Mesothelial cell of epicardium (in vitro differentiated cells): Measurements from ENCODE around the gene ING2. TPM values are rescaled to one million over a fixed set of nuclear protein-coding genes. Genes with fewer than 3 reads are reported as not detected.
"Not testable (repeated sequence)": the region's sequence is repeated elsewhere in the genome, so short reads cannot be mapped to it uniquely, and the experiment has no call there.

Experiments used
- DNase-seq, 2 experiments: peaks; one replicate each; pipeline ENCODE4 v3.0.0; 2021; ENCODE audit warnings: low spot score in 2 of 2; ENCODE audit not compliant: unreplicated experiment in 2 of 2
- H3K27ac Mint-ChIP-seq: 2 replicates; pipeline ENCODE4 v1.8.0; 2021; ENCODE audit warnings: mixed read lengths
- H3K27me3 Mint-ChIP-seq: 2 replicates; pipeline ENCODE4 v1.8.0; 2021; ENCODE audit warnings: low read depth, mixed read lengths
- H3K36me3 Mint-ChIP-seq: 2 replicates; pipeline ENCODE4 v1.8.0; 2021; ENCODE audit warnings: mixed read lengths
- H3K4me1 Mint-ChIP-seq: 2 replicates; pipeline ENCODE4 v1.8.0; 2021; ENCODE audit warnings: mixed read lengths
- H3K4me3 Mint-ChIP-seq: 2 replicates; pipeline ENCODE4 v1.8.0; 2021; ENCODE audit warnings: mild to moderate bottlenecking, moderate library complexity, mixed read lengths
- H3K9me3 Mint-ChIP-seq: 2 replicates; pipeline ENCODE4 v1.8.0; 2021; ENCODE audit warnings: mixed read lengths
- total RNA-seq: library from RNA; stranded (reverse); gene quantifications from 3 replicates; pipeline ENCODE4 v1.2.1, GENCODE V29; 2021
- TF ChIP-seq, protein P1 (sequence below): fragments of 200-600 bp; sonication (generic); IDR thresholded peaks from one replicate; pipeline ENCODE4 v1.5.0; 2021; ENCODE audit warnings: antibody characterized with exemption; ENCODE audit not compliant: unreplicated experiment

ING2 gene, protein sequence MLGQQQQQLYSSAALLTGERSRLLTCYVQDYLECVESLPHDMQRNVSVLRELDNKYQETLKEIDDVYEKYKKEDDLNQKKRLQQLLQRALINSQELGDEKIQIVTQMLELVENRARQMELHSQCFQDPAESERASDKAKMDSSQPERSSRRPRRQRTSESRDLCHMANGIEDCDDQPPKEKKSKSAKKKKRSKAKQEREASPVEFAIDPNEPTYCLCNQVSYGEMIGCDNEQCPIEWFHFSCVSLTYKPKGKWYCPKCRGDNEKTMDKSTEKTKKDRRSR
- 10.1 to 11.4 TPM (median 11.3 TPM) in 3 replicates for total RNA-seq

DNA sequence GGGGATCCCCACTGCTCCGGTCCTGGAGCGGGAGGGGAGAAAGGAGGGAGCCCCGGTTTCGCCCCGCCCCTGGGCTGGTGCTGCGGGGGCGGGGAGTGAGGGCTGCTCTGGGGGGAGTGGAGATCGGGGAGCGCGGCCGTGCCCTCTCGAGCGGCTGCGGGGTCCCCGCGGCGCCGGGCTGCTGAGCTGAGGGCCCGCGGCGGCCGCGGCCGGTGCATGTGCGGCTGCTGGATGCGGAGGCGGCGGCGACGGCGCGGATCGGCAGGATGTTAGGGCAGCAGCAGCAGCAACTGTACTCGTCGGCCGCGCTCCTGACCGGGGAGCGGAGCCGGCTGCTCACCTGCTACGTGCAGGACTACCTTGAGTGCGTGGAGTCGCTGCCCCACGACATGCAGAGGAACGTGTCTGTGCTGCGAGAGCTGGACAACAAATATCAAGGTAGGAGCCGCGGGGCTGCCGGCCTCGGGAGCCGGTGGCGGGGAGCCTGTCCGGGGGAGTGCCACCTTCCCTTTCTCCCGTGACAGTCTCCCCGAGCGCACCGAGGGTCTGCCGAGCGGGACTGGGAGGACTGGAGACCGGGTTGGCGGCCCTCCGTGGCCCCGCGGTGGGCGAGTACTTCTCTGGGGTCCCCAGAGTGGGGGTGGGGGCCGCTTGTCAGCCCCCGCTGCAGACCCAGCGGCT lies at the start of gene ING2:
Gene ING2 (plus strand): TSS at position 129 of the 681 bp plus-strand sequence. CDS start 138 bp downstream, at position 267.
- peaks cover 30% of the 10 kb centered on the region for H3K4me1 Mint-ChIP-seq
- H3K27me3 Mint-ChIP-seq, result no peaks in the 10 kb centered on the region
- no peaks in the 10 kb centered on the region for H3K9me3 Mint-ChIP-seq
- peak within 1 kb of the TSS; percentile 93 for H3K4me3 Mint-ChIP-seq
- peak in 1 of 2 experiments; percentile 33 for DNase-seq
- H3K27ac Mint-ChIP-seq, result peak within 1 kb of the TSS; percentile 99
- TF ChIP-seq, protein P1, sequence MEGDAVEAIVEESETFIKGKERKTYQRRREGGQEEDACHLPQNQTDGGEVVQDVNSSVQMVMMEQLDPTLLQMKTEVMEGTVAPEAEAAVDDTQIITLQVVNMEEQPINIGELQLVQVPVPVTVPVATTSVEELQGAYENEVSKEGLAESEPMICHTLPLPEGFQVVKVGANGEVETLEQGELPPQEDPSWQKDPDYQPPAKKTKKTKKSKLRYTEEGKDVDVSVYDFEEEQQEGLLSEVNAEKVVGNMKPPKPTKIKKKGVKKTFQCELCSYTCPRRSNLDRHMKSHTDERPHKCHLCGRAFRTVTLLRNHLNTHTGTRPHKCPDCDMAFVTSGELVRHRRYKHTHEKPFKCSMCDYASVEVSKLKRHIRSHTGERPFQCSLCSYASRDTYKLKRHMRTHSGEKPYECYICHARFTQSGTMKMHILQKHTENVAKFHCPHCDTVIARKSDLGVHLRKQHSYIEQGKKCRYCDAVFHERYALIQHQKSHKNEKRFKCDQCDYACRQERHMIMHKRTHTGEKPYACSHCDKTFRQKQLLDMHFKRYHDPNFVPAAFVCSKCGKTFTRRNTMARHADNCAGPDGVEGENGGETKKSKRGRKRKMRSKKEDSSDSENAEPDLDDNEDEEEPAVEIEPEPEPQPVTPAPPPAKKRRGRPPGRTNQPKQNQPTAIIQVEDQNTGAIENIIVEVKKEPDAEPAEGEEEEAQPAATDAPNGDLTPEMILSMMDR, result no peak
- peaks cover 1% of the 10 kb centered on the region for H3K36me3 Mint-ChIP-seq

GRCh38 chr4:183455431-183456195 lies 49.2 kb upstream of the ING2 start:
- Mint-ChIP-seq H3K36me3 (peaks cover 17% of the 10 kb centered on the region), H3K27ac (no peak overlapping the region), H3K27me3 (no peaks in the 10 kb centered on the region), H3K4me3 (no peak overlapping the region), H3K4me1 (no peaks in the 10 kb centered on the region), H3K9me3 (no peaks in the 10 kb centered on the region)
- TF ChIP-seq, protein P1, result no peak
- no peak for DNase-seq

DNA sequence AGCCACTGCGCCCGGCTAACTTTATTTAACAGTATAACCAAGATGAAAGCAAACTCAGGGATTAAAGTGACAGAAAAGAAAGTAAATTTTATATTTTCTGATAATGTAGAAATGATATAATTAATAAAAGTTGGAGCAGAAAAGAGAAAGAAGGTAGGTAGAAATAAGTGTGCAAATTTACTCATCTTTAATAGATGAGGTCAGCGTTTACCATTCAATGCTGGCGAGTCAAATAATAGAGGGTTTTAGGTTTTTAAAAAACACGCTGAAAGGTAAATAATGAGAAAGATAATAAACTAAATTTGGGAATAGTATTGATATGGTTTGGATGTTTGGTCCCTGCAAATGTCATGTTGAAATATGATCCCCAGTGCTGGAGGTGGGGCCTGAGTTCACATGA lies 46.9 kb upstream of the ING2 start:
- H3K9me3 Mint-ChIP-seq, result no peaks in the 10 kb centered on the region
- DNase-seq, result no peak
- no peaks in the 10 kb centered on the region for H3K4me1 Mint-ChIP-seq
- no peaks in the 10 kb centered on the region for H3K27me3 Mint-ChIP-seq
- H3K4me3 Mint-ChIP-seq, result no peak overlapping the region
- H3K27ac Mint-ChIP-seq, result no peak overlapping the region
- TF ChIP-seq, protein P1, result no peak
- H3K36me3 Mint-ChIP-seq, result peaks cover 9% of the 10 kb centered on the region

DNA sequence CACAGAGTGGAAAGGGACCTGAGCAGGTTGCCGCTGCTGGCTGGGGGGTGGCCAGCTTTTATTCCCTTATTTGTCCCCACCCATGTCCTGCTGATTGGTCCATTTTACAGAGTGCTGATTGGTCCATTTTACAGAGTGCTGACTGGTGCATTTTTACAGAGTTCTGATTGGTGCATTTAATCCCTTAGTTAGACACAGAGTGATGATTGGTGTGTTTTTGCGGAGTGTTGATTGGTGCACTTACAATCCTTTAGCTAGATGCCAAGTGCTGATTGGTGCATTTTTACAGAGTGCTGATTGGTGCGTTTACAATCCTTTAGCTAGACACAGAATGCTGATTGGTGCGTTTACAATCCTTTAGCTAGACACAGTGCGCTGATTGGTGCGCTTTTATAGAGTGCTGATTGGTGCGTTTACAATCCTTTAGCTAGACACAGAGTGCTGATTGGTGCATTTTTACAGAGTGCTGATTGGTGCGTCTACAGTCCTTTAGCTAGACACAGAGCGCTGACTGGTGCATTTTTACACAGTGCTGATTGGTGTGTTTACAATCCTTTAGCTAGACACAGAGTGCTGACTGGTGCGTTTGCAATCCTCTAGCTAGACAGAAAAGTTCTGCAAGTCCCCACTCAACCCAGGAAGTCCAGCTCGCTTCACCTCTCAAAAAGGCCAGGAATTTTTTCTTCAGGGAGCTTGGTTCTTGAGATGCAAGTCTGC lies 40.8 kb upstream of the ING2 start:
- not testable (repeated sequence) for H3K4me1 Mint-ChIP-seq, H3K9me3 Mint-ChIP-seq

DNA sequence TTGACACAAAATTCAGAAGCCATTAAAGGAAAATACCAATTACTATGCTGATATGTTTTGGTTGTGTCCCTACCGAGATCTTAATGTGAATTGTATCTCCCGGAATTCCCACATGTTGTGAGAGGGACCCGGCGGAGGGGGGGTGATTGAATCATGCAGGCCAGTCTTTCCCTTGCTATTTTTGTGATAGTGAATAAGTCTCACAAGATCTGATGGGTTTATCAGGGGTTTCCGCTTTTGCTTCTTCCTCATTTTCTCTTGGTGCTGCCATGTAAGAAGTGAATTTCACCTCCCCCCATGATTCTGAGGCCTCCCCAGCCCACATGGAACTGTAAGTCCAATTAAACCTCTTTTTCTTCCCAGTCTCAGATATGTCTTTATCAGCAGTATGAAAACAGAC lies 39.0 kb upstream of the ING2 start:
- not testable (repeated sequence) for H3K4me3 Mint-ChIP-seq, DNase-seq, H3K4me1 Mint-ChIP-seq, H3K27ac Mint-ChIP-seq, H3K27me3 Mint-ChIP-seq
- Mint-ChIP-seq H3K36me3 (peaks cover 20% of the 10 kb centered on the region), H3K9me3 (peaks cover 14% of the 10 kb centered on the region)

More for the DNA sequence above, 40.8 kb upstream of the ING2 start:
- not testable (repeated sequence) for H3K27me3 Mint-ChIP-seq, H3K27ac Mint-ChIP-seq, H3K4me3 Mint-ChIP-seq, DNase-seq
- peaks cover 12% of the 10 kb centered on the region for H3K36me3 Mint-ChIP-seq

DNA sequence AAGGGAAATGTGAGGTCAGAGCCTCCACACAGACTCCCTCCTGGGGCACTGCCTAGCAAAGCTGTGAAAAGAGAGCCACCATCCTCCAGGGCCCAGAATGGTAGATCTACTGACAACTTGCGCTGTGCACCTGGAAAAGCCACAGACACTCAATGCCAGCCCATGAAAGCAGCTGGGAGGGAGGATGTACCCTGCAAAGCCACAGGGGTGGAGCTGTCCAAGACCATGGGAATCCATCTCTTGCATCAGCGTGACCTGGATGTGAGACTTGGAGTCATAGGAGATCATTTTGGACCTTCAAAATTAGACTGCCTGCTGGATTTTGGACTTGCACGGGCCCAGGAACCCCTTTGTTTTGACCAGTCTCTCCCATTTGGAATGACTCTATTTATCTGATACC lies 37.6 kb upstream of the ING2 start:
- Mint-ChIP-seq H3K27me3 (no peaks in the 10 kb centered on the region), H3K4me1 (peaks cover 11% of the 10 kb centered on the region), H3K4me3 (no peak overlapping the region), H3K36me3 (peaks cover 20% of the 10 kb centered on the region), H3K9me3 (peaks cover 14% of the 10 kb centered on the region), H3K27ac (no peak overlapping the region)
- TF ChIP-seq, protein P1, result no peak
- no peak for DNase-seq
